ENCODE data around the gene AOX1. TPM values are rescaled to one million over a fixed set of nuclear protein-coding genes. Genes with fewer than 3 reads are reported as not detected.

Gene AOX1
- total and polyA plus RNA-seq, 9 of the 15 experiments (the other 6 are each of a cell fraction or from before 2014, with no cell fraction given): 0.10 to 0.55 (median 0.20) TPM; not detected in 6

GRCh38 chr2:200679535-200679934 lies 93.7 kb downstream of the AOX1 start (continued):
- TF ChIP-seq DMBX1 (CRISPR knock-in tag; IDR thresholded peaks at IDR 0.05; ENCODE audit: borderline replicate concordance) (no peak), SRSF3 (IDR thresholded peaks at IDR 0.05; ENCODE audit: insufficient read depth, low read length) (no peak), CBFB (CRISPR knock-in tag; IDR thresholded peaks at IDR 0.05) (no peak), MBD2 (IDR thresholded peaks at IDR 0.05; ENCODE audit: borderline replicate concordance, low read depth) (no peak), CHD7 (IDR thresholded peaks at IDR 0.05; ENCODE audit: low read depth, low read length) (no peak), ZFP91 (CRISPR knock-in tag; IDR thresholded peaks at IDR 0.05) (no peak), NCOA6 (IDR thresholded peaks at IDR 0.05) (no peak), ZNF830 (CRISPR knock-in tag; IDR thresholded peaks at IDR 0.05) (no peak), ZNF140 (CRISPR knock-in tag; IDR thresholded peaks at IDR 0.05) (no peak), HDGF (IDR thresholded peaks at IDR 0.05) (no peak)

Measured in K562 (cell line).